Erythroblast (primary cell): Measurements from ENCODE around the gene CD58.

Experiments used
- GATA1 ChIP-seq: IDR thresholded peaks from 2 replicates; pipeline ENCODE4 v1.6.1; 2011; ENCODE audit warnings: low read depth, mild to moderate bottlenecking, control low read depth, low read length, moderate library complexity
- POLR2A ChIP-seq: IDR thresholded peaks from 2 replicates; pipeline ENCODE4 v1.6.1; 2011; ENCODE audit warnings: mild to moderate bottlenecking, low read length

DNA sequence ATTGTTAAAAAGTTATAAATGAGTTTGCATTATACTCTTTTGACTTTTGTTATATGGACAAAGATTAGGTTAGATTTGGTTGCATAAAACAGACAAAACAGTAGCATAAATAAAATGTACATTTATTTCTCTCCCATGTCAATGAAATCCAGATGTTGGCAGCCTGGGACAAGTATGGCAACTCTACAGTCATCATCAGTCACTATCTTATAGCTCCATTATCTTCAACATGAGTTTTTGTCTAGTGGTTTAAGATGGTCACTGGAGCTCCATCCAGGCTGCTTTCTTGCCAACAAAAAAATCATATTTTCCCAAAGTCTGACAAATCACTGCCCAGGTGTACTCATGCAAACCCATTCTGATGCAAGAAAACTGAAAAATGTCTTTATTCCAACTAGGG, 83.8 kb downstream of the CD58 start:
- TF ChIP-seq POLR2A: no peak
- no peak for TF ChIP-seq GATA1
